GM12892 (cell line): ENCODE measurements around the gene HADHB.

ENCODE experiments used
- DNase-seq: peaks from one replicate; pipeline ENCODE4 v3.0.0; 2011; ENCODE audit not compliant: insufficient read length
- FAIRE-seq: peaks from 2 replicates; lab custom pipeline; 2011; peaks lifted over from hg19 to GRCh38; lab: Jason Lieb, UNC
- POLR2A ChIP-seq: IDR thresholded peaks from 2 replicates; pipeline ENCODE4 v1.6.1; 2011; ENCODE audit warnings: low read depth, low read length, control low read depth
- POLR2AphosphoS5 ChIP-seq: IDR thresholded peaks from 2 replicates; pipeline ENCODE4 v1.6.1; 2011; ENCODE audit warnings: low read depth, low read length, control low read depth
- TAF1 ChIP-seq: IDR thresholded peaks from 2 replicates; pipeline ENCODE4 v1.6.1; 2011; ENCODE audit warnings: low read depth, mild to moderate bottlenecking, control low read depth, low read length, borderline replicate concordance

The HADHB gene

DNA sequence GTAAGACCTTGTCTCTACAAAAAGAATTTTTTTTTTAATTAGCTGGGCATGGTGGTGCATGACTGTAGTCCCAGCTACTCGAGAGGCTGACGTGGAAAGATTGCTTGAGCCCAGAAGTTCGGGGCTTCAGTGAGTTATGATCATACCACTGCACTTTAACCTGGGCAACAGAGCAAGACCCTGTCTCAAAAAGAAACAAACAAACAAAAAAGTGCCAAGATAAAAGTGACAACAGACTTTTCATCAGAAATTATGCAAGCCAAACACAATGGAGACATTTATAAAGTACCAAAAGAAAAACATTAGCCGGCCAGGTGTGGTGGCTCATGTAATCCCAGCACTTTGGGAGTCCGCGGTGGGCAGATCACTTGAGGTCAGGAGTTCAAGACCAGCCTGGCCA lies 27.0 kb upstream of the HADHB start:
- FAIRE-seq (no peak), DNase-seq (no peak)
- TF ChIP-seq POLR2A, result no peak
- TF ChIP-seq POLR2AphosphoS5, result no peak
- no peak for TF ChIP-seq TAF1

DNA sequence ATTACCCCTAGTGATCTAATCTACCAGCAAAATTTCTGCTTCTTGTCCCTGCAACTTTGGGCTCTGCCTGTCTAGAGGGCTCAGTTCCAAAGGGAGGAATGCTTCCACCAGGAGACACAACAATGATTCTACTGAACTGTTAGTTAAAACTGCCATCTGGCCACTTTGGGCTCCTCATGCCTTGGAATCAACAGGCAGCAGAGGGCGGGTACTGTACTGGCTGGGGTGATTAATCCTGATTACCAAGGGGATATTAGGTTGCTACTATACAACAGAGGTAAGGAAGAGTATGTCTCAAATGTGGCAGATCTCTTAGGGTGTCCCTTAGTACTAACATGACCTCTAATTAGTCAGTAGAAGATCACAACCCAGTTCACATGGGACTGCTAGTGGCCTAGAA lies 21.7 kb upstream of the HADHB start:
- no peak for DNase-seq
- no peak for TF ChIP-seq POLR2AphosphoS5
- no peak for TF ChIP-seq TAF1
- TF ChIP-seq POLR2A, result no peak
- no peak for FAIRE-seq

DNA sequence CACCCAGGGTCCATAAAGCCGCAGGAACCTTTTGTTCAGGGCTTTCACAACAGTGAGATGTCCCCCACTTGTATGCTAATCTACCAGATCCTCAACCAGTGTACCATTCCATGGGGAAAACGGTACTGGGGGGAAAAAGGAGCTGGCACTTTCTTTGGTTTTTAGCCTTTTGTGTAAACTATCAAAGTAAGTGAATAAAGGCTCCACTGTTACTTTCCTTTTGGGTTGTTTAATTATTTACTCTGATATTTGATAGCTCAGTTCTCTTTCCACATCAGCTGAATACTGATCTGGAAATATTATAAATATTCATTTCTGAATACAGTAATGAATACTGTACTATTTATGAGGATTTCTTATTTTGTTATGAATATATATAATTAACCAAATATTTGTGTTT lies 20.6 kb upstream of the HADHB start:
- DNase-seq (no peak), FAIRE-seq (no peak)
- TF ChIP-seq POLR2AphosphoS5 (no peak), TAF1 (no peak), POLR2A (no peak)

DNA sequence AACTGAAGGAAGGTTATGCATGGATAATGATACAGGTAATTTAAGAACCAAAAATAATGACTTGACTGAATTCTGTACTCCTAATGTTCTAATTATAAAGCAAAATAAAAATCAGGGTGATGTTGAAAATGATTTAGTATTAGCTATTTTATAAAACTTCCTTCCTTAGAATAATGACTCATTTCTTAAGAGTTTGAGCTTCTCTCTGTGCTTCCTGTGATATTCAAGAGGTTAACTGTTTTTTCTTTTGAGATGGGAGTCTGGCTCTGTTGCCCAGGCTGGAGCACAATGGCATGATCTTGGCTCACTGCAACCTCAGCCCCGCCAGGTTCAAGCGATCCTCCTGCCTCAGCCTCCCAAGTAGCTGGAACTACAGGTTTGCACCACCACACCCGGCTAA lies 15.1 kb upstream of the HADHB start:
- TF ChIP-seq TAF1 (no peak), POLR2AphosphoS5 (no peak), POLR2A (no peak)
- FAIRE-seq, result no peak

DNA sequence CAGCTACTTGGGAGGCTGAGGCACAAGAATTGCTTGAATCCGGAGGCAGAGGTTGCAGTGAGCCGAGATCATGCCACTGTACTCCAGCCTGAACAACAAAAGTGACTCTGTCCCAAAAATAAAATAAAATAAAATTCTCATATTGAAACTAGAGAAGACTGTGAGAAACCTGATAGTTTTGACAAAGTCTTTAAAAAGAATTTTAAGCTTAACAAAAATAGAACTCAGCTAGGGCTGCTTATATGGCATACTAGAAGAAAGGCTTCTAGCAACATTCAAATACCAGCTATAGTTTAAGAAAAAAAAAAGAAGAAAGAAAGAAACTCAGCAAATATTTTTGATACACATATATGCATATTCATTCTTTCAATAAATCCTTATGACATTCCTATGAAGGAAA lies 13.9 kb upstream of the HADHB start:
- DNase-seq, result no peak
- TF ChIP-seq POLR2AphosphoS5 (no peak), POLR2A (no peak), TAF1 (no peak)
- no peak for FAIRE-seq

More for the DNA sequence above, 15.1 kb upstream of the HADHB start:
- DNase-seq, result no peak

DNA sequence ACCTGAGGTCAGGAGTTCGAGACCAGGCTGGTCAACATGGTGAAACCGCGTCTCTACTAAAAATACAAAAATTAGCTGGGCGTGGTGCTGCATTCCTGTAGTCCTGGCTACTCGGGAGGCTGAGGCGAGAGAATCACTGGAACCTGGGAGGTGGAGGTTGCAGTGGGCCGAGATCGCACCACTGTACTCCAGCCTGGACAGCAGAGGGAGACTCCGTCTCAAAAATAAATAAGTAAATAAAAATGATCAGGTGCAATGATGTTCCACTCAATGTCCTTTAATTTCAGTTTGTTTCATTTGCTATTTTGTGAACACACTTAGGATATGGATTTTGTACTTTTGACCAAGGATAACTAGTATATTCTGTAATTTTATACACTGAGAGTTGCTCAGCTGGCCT lies 9.7 kb upstream of the HADHB start:
- DNase-seq (no peak), FAIRE-seq (no peak)
- no peak for TF ChIP-seq POLR2A
- TF ChIP-seq POLR2AphosphoS5, result no peak
- TF ChIP-seq TAF1, result no peak

DNA sequence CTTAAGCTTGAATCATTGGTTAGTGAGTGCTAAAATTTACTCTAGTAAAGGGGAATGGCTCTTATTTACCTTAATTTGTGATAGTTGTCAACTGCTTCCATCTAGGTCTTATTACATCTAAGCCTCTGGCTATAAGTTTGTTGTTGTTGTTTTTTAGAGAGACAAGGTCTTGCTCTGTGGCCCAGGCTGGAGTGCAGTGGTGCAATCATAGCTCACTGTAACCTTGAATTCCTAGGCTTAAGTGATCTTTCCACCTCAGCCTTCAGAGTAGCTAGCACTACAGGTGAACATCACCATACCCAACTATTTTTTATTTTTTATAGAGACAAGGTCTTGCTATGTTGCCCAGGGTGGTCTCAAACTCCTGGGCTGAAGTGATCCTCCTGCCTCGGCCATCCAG lies 6.9 kb upstream of the HADHB start:
- no peak for TF ChIP-seq POLR2A
- no peak for TF ChIP-seq POLR2AphosphoS5
- TF ChIP-seq TAF1, result no peak
- FAIRE-seq (no peak), DNase-seq (no peak)

DNA sequence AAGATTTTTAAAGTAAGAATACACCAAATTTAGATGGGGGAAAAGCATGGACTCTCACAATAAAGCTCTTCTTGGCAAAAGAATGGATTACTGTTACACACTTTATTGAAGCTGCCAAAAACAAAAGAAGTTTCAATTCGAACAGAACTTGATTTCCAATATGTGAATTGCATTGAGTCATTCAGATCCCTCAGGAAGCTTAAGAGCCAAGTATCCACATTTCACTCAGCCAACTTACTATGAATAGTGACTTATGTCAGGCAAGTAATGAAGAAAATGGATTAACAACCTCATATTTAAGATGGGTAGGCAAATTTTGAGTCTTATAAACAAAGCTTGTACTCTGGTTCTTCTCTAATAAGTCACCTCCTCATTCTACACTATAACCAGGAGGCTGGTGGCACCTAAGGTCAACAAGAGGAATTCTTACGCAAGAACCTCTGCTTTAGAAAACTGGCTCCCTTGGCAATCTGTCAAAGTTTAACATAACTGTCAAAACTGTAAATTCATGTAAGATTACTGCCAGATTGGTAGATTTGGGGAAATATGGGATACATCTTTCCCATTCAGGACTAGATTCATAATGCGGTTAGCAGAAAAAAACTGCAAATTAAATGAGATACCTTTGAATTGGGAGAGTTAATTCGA lies 6.3 kb upstream of the HADHB start:
- TF ChIP-seq POLR2A (no peak), POLR2AphosphoS5 (no peak), TAF1 (no peak)
- no peak for DNase-seq
- no peak for FAIRE-seq

DNA sequence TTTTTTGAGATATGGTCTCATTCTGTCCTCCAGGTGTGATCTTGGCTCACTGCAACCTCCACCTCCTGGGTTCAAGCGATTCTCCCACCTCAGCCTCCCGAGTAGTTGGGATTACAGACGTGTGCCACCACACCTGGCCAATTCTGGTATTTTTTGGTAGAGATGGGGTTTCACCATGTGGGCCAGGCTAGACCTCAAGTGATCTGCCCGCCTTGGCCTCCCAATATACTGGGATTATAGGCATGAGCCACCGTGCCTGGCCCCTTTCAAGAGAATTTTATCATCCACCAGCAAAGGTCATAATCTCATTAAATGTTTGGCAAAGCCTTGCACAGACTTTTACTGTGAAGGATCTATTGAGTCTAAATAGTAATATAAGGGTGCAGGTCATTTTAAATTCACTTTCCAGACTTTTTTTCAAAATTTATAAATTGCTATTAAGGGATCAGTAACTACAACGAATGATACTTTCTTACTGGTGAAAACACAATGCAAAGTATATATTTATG lies 2.8 kb upstream of the HADHB start:
- FAIRE-seq (no peak), DNase-seq (no peak)
- no peak for TF ChIP-seq POLR2A
- no peak for TF ChIP-seq POLR2AphosphoS5

DNA sequence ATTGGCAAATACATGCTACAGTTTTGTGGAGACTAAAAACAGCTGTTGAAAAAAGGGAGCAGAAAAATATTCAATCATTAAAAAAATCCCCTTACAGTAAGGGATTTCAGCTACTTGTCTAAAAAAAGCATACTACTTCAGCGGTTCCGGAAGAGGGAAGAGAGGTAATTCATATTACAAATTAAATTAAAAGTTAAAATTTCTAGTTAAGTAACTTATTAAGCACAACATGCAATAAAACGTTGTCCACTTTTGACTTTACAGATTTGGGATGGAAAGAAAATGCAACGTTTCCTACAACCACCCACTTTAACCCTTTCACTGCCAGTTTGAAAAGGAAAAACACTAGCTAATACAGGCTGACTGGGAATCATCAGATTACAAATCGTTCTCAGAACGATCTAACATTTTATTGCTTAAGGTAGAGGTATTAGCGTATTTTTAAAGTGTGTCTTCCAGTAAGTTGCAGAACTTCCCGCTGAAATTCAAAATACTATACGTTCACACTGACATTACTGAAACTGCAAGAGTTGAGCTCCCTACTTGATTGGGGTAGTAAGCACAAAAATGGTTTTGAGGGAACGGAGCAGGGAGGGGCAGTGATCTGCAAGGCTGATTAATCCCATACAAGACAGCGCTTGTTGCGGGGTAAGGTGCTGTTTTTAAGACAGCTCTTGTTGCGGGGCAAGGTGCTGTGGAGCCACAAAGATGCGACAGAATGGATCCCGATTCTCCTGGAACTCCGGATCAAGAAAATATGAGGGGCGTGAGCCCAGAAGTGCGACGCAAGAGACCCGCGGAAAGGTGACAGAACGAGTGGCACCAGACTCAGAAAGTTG lies 1.1 kb upstream of the HADHB start:
- TF ChIP-seq TAF1 (no peak), POLR2AphosphoS5 (no peak), POLR2A (no peak)
- peak; percentile 63 for FAIRE-seq
- no peak for DNase-seq

DNA sequence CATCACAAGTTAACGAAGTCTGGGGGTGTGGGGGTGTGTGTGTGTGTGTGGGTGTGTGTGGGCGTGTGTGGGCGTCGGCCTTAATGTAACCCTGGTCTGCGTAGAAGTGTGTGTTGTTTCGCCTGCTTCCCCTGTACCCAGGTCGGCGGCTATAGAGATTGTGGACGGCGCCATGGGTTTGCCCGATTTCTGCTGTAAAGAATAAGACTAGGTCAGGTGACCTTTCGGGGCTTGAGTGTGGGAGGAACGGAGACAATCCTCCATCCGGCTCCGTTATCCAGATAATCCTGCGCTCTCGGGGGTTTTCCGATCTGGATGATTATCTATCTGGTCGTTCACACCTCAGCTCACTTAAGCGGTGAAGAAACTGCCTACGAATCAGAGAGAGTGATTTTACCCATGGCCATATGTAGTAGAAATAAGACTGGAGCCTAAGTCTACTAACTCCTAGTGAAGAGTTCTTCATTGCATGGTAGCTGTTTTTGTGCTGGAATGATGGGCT lies 543 bp downstream of the HADHB start:
- TF ChIP-seq TAF1, result no peak
- TF ChIP-seq POLR2A, result no peak
- TF ChIP-seq POLR2AphosphoS5, result 0 out of 2 replicates have a peak, but pooled peaks have one; percentile 5
- peak; percentile 54 for FAIRE-seq
- DNase-seq, result no peak

DNA sequence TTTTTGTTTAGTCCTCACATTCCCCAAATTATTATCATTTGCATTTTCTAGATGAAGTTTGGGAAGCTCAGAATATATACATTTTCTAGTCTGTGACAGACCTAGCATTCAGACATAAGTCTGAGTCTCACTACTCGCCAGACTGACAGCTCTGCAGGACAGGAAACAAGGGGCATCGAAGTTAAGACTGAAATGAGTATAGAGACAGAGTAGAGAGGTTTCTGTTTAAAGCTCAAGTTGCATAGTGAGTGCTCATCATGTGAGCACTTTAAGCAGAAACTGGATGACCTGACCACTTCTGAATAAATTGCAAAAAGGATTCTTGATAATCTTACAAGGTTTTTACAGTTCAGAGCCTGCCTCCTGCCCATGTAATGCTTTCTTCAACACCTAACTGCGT lies 1.1 kb downstream of the HADHB start:
- FAIRE-seq, result peak; percentile 67
- DNase-seq, result no peak

More for the DNA sequence above, 1.1 kb downstream of the HADHB start:
- TF ChIP-seq POLR2AphosphoS5 (no peak), POLR2A (no peak), TAF1 (no peak)
